T-helper 1 cell (primary cell): ENCODE results near the gene ZIC2.

Experiments
- DNase-seq, 5 donors: peaks; one replicate each; pipeline ENCODE4 v3.0.0-alpha.2; 2012 to 2020

ZIC2 gene

GRCh38 chr13:99974939-99975561 is 6.5 kb upstream of the ZIC2 start:
- no peak for DNase-seq

GRCh38 chr13:99975626-99976025 is 6.0 kb upstream of the ZIC2 start:
- no peak for DNase-seq

- no peak for DNase-seq
These were observed 5.0 kb upstream of the ZIC2 start for GRCh38 chr13:99976575-99976974.

- DNase-seq = no peak
These were observed 4.2 kb upstream of the ZIC2 start for GRCh38 chr13:99977334-99977911.

GRCh38 chr13:99977912-99978798 is 3.4 kb upstream of the ZIC2 start:
- no peak for DNase-seq

- DNase-seq = no peak
These were observed 2.7 kb upstream of the ZIC2 start for GRCh38 chr13:99978799-99979452.

GRCh38 chr13:99979453-99980200 is 2.0 kb upstream of the ZIC2 start:
- no peak for DNase-seq

GRCh38 chr13:99980201-99980823 is 1.3 kb upstream of the ZIC2 start:
- peak in 3 of 5 donors; percentile 36 to 69 (median 55) for DNase-seq

GRCh38 chr13:99980824-99981734 is 505 bp upstream of the ZIC2 start:
- DNase-seq = peak in 1 of 5 donors; percentile 39

GRCh38 chr13:99982036-99982730 is 599 bp downstream of the ZIC2 start:
- DNase-seq = peak in 1 of 5 donors; percentile 33

- no peak for DNase-seq
These were observed 1.3 kb downstream of the ZIC2 start for GRCh38 chr13:99982731-99983498.

- DNase-seq = no peak
These were observed 2.2 kb downstream of the ZIC2 start for GRCh38 chr13:99983499-99984401.

GRCh38 chr13:99984461-99985240 is 3.1 kb downstream of the ZIC2 start:
- DNase-seq = no peak

- DNase-seq = no peak
These were observed 3.8 kb downstream of the ZIC2 start for GRCh38 chr13:99985241-99985874.

GRCh38 chr13:99985886-99986527 is 4.4 kb downstream of the ZIC2 start:
- DNase-seq = no peak

- no peak for DNase-seq
These were observed 5.2 kb downstream of the ZIC2 start for GRCh38 chr13:99986741-99987140.
